K562 (cell line): ENCODE results near the gene RARRES2. TPM values are rescaled to one million over a fixed set of nuclear protein-coding genes. Genes with fewer than 3 reads are reported as not detected.

Experiments used
- AFF4 ChIP-seq: sonication (generic); formaldehyde crosslinking; IDR thresholded peaks from 2 replicates; pipeline ENCODE4 v1.8.0; 2023; ENCODE audit warnings: mild to moderate bottlenecking, missing genetic modification reagents
- CBX2 ChIP-seq: fragments of 200-600 bp; sonication (generic); IDR thresholded peaks from one replicate; pipeline ENCODE4 v1.6.1; 2012; ENCODE audit warnings: mild to moderate bottlenecking, low read length, inconsistent platforms; ENCODE audit not compliant: insufficient read depth, poor library complexity, severe bottlenecking
- DNMT1 ChIP-seq: fragments of 450-650 bp; IDR thresholded peaks from 2 replicates; pipeline ENCODE4 v1.6.1; 2016; ENCODE audit warnings: antibody characterized with exemption, mild to moderate bottlenecking
- NFXL1 ChIP-seq: fragments of 450-650 bp; formaldehyde crosslinking; IDR thresholded peaks from 2 replicates; pipeline ENCODE4 v1.4.0; 2021; ENCODE audit warnings: mild to moderate bottlenecking
- NR2F6 ChIP-seq: fragments of 450-650 bp; formaldehyde crosslinking; IDR thresholded peaks from 2 replicates; pipeline ENCODE4 v1.4.0; 2020; ENCODE audit warnings: mild to moderate bottlenecking
- PPARD ChIP-seq: fragments of 250-450 bp; sonication (Bioruptor Pico); IDR thresholded peaks from 2 replicates; pipeline ENCODE4 v1.8.0; 2022; ENCODE audit warnings: inconsistent platforms, mild to moderate bottlenecking, moderate library complexity
- SFPQ ChIP-seq: fragments of 200-400 bp; formaldehyde crosslinking; IDR thresholded peaks from 2 replicates; pipeline ENCODE4 v1.6.1; 2017; ENCODE audit warnings: mild to moderate bottlenecking, low read depth, low read length, moderate library complexity
- SMAD3 ChIP-seq: fragments of 450-650 bp; formaldehyde crosslinking; conservative IDR thresholded peaks from 2 replicates; pipeline ENCODE4 v1.4.0; 2020; ENCODE audit warnings: mild to moderate bottlenecking
- TBL1XR1 ChIP-seq, 2 experiments: IDR thresholded peaks; 2 replicates each; pipeline ENCODE4 v1.6.1; 2012; ENCODE audit warnings: improper control_type of control experiment in 2 of 2, low read length in 2 of 2, mild to moderate bottlenecking in 1 of 2
- U2AF1 ChIP-seq: fragments of 200-400 bp; formaldehyde crosslinking; optimal IDR thresholded peaks from 2 replicates; pipeline ENCODE3; 2017; ENCODE audit warnings: mild to moderate bottlenecking, low read depth, low read length, moderate library complexity
- YY1 ChIP-seq, 3 experiments: IDR thresholded peaks; 2 replicates each; pipeline ENCODE4 v1.6.1; 2011; ENCODE audit warnings: low read length in 2 of 3, mild to moderate bottlenecking in 2 of 3, moderate library complexity in 2 of 3, borderline replicate concordance in 1 of 3, control low read depth in 1 of 3, low read depth in 1 of 3; ENCODE audit not compliant: insufficient read depth in 3 of 3, insufficient replicate concordance in 2 of 3, control insufficient read depth in 1 of 3, insufficient read length in 1 of 3; ENCODE audit errors: extremely low read depth in 1 of 3
- ZMIZ1 ChIP-seq, 2 experiments: fragments of 150-350 bp in 1 of 2; IDR thresholded peaks; 2 replicates each; pipeline ENCODE4 v1.6.1; 2012 to 2016; ENCODE audit warnings: low read depth in 2 of 2, low read length in 2 of 2, mild to moderate bottlenecking in 1 of 2, moderate library complexity in 1 of 2
- polyA plus RNA-seq, 8 experiments: library from polyadenylated mRNA; depleted of rRNA in 4 of 8; stranded (reverse) in 5 of 8; unstranded in 3 of 8; fragments of >200 nt; fragmentation: Nextera tagmentation in 2 of 8; fragmentation: Illumina TruSeq in 1 of 8; extraction: Ambion mirVana in 2 of 8; extraction: Trizol in 1 of 8; gene quantifications; 2 replicates each; pipeline versions ENCODE4 v1.2.1 to v1.2.3, GENCODE V29; 2011 to 2014; ENCODE audit warnings: inconsistent platforms in 1 of 8, missing spikeins in 1 of 8
- total RNA-seq, 7 experiments: library from RNA; depleted of rRNA in 6 of 7; stranded (reverse); fragments of >200 nt in 6 of 7; fragmentation: Illumina TruSeq in 2 of 7; extraction: Trizol in 2 of 7; gene quantifications; 2 replicates each; pipeline versions ENCODE4 v1.2.1 to v1.2.3, GENCODE V29; 2011 to 2021; ENCODE audit warnings: low replicate concordance in 1 of 7
- TF ChIP-seq, protein P1 (sequence below): fragments of 450-650 bp; conservative IDR thresholded peaks from 2 replicates; pipeline ENCODE4 v1.6.1; 2016; ENCODE audit warnings: missing genetic modification characterization, low read depth, mild to moderate bottlenecking, control low read depth, missing compliant biosample characterization

The RARRES2 gene
- total and polyA plus RNA-seq, 9 of the 15 experiments (the other 6 are each of a cell fraction or from before 2014, with no cell fraction given), result 0.11 to 1.7 (median 0.23) TPM; not detected in 6

DNA sequence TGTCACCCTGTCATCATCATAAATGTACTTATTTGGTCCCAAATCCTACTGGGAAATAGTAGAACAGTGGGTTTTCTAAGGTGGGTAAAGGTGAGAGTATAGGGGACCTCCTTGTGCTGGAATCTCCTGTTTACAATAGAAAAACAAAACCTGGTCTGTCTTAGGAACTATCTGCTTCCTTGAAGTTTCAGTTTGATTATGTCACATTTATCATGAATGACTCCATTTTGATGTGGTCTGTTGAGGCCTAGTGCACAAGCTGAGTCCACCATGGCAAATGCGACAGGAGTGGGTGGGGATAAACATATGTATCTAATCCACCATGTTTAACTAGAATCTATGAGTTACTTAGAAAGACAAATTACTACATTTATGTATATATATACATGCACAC lies 14.2 kb upstream of the RARRES2 start (continued):
- TF ChIP-seq DNMT1 (no peak), YY1 (IDR thresholded peaks at IDR 0.05; ENCODE audit: borderline replicate concordance in 1 of 3, control insufficient read depth in 1 of 3, extremely low read depth in 1 of 3, insufficient read depth in 3 of 3, insufficient read length in 1 of 3, insufficient replicate concordance in 2 of 3, low read depth in 1 of 3, low read length in 2 of 3) (no peak), NFXL1 (CRISPR knock-in tag) (0 out of 2 replicates have a peak, but pooled peaks have one; percentile 63), ZMIZ1 (IDR thresholded peaks at IDR 0.05; ENCODE audit: low read depth in 2 of 2, low read length in 2 of 2) (no peak), PPARD (CRISPR knock-in tag) (no peak), NR2F6 (CRISPR knock-in tag) (no peak), CBX2 (no peak), SFPQ (no peak), U2AF1 (no peak), TBL1XR1 (IDR thresholded peaks at IDR 0.05; ENCODE audit: low read length in 2 of 2) (no peak), SMAD3 (CRISPR knock-in tag) (0 out of 2 replicates have a peak, but pooled peaks have one; percentile 37), AFF4 (CRISPR knock-in tag) (no peak)
- TF ChIP-seq, protein P1, sequence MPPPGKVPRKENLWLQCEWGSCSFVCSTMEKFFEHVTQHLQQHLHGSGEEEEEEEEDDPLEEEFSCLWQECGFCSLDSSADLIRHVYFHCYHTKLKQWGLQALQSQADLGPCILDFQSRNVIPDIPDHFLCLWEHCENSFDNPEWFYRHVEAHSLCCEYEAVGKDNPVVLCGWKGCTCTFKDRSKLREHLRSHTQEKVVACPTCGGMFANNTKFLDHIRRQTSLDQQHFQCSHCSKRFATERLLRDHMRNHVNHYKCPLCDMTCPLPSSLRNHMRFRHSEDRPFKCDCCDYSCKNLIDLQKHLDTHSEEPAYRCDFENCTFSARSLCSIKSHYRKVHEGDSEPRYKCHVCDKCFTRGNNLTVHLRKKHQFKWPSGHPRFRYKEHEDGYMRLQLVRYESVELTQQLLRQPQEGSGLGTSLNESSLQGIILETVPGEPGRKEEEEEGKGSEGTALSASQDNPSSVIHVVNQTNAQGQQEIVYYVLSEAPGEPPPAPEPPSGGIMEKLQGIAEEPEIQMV (tag), result peak; percentile 92
